Activated CD8-positive, alpha-beta memory T cell treated with anti-CD3 and anti-CD28 coated beads, Interleukin-2, amount 50 U/mL, for 24 hours (primary cell): ENCODE measurements around the gene UBE3B.

ENCODE experiments used
- DNase-seq: peaks from one replicate; pipeline ENCODE4 v3.0.0-alpha.2; 2020; ENCODE audit errors: extremely low read depth

UBE3B gene

DNA sequence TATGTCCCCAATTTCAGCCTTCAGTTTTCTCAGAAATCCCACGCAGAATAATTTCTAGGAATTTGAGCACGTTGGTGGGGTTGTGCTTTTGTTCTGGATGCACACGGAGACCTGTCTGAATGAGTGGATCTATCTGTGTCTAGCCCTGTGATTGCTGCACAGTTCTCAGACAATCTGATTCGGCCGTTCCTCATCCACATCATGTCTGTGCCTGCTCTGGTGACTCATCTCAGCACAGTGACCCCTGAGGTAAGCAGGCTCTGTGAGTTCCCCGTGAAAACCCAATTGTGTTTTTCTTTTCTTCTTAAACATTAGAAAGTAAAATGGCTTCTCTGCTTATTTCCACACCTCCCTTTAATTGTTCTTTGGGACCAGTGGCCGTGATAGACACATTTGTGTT, 20.2 kb downstream of the UBE3B start:
- DNase-seq = no peak

DNA sequence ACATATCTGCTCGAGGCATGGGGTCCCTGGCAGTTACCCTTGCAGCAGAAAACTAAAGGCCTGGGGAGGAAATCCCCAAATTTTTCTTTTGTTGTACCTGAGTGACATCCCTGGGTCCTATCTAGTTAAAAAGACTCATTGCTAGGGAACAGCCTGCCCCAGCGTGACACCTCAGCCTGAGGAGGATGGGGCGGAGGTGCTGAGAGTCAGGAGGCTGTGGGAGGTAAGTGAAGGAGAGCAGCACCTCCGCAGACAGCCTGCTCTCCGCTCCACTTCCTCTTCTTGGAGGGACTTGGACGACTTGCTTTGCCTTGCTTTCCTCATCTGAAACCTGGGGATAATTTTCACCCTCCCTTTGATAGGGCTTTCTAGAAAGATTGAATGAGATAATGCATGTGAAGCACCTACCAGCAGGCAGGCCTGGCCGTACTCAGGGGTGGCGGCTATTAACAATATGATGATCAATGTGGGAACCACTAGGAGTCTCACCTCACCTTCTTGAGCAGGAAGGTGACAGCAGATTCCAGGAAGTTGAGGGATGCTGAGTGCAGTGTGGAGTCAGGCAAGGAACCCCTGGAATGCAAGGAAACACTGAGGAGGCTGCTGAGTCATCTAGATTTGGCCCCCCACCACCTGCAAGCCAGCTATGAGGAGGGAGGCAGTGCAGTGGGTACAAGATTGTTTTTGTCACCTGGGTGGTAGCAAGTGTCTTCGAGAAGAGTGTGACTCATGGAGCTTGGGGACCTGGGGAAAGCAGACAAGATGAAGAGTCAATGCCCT, 23.2 kb downstream of the UBE3B start:
- no peak for DNase-seq

DNA sequence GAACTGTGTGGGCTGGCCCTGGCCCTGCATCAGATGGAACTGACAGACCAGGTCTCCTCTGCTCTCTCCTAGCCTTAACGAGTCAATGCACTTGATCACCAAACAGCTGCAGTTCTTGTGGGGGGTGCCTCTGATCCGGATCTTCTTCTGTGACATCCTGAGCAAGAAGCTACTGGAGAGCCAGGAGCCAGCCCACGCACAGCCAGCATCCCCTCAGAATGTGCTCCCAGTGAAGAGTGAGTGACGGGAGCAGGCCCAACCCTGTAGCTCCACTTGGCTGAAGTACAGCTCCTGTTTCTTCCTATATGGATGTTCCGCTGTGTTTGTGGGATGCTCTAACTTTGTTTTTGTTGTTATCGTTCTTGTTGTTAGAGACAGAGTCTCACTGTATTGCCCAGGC, 23.9 kb downstream of the UBE3B start:
- no peak for DNase-seq

DNA sequence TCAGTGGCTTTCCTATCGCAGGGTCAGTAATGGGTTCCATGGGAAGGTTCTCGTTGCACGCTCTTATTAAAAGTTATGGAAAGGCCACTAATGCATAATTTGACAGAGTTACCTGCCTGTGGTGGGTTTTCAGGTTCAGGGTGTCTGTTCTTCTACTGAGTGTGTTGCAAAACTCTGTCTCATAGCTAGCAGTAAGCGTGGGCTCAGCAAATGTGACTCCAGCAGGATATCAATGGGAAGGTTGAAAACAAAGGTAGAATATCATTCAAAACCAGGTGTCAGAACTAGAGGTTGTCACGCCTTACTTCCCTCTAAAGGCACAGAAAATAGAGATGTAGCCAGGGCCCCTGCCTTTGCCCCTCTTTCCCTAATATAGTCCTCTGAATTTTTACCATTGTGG, 24.9 kb downstream of the UBE3B start:
- DNase-seq = no peak

DNA sequence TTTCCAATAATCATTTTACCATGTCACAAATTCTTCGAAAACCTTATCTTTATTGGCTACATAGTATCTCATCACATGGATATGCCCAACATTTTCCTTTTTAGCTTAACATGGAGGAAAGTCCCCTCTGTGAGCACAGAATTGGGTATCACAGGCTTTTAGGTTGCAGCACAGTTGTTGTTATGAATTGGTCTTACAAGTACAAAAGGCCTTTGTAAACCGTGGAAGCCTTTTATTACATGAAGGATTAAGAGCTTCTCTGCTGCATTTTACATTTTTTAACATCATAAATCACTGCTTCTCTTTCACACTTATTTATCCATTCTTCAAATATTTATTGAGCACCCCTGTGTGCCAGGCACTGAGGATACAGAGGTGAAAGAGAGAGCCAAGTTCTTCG, 26.2 kb downstream of the UBE3B start:
- DNase-seq = no peak

DNA sequence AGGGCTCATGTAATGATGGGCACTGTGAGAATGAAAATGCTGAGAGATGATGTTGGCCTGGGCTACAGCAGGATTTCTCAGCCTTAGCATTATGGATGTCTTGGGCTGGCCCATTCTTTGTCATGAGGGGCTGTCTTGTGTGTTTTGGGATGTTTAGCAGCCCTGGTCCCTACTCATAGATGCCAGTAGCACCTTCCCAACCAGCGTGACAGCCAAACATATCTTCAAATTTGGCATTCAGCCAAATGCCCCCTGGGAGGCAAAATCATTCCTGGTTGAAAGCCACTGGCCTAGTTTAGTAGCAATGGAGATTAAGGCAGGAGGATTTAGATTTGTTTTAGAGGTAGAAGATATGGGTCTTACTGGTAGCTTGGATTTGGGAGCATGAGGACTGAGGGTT, 26.6 kb downstream of the UBE3B start:
- DNase-seq = no peak

DNA sequence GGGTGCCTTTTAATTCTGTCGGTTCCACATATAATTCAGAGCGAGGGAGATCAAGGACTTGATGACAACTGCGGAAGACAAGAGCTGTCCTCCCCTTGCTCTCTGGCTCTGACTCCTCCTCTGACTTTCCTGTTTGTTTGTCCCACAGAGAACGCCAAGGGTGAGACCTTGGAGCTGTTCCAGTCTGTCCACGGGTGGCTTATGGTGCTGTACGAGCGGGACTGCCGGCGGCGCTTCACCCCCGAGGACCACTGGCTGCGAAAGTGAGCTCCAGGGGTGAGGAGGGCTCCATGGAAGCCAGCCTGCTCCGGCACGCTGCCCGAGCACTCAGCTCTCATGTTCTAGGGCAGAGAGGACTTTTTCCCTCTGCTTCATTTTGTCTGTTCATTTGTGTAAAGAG, 32.8 kb downstream of the UBE3B start:
- DNase-seq = no peak

DNA sequence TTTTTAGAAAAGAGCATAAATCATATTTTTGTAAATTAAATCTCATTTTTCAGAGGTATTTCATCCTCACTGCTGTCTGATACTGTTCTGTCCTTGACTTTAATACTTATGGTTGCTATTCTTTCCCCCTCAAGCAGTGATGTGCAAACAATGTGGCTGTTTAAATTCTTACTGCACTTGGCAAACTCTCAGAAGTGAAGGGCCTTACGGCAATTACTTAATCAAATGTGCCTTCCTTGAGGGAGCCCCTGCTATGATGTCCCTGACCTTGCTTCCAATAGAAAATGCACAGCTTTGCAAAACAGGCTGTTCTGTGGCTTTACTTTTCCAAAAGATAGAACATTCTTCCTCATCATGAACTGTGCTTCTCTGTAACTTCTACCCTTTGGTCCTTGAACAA, 35.2 kb downstream of the UBE3B start:
- DNase-seq = no peak

DNA sequence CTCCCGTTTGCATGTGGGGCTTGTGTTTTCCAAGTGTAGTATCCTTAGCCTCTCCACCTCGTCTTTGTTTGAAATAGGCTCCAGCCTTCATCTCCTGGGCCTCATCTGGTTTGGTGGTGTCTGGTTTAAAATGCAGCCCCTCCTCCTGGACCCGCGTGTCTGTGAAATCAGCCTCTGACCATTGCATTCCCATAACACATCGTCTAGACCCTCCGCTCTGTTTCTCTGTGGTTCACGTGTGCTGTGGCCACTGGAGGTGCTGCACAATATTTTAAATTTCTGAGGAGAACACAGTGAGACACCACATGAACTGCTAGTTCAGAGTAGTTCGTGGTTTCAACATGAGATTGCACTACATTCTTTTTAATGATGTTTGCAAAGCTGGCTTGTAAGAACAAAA, 35.6 kb downstream of the UBE3B start:
- DNase-seq = no peak

DNA sequence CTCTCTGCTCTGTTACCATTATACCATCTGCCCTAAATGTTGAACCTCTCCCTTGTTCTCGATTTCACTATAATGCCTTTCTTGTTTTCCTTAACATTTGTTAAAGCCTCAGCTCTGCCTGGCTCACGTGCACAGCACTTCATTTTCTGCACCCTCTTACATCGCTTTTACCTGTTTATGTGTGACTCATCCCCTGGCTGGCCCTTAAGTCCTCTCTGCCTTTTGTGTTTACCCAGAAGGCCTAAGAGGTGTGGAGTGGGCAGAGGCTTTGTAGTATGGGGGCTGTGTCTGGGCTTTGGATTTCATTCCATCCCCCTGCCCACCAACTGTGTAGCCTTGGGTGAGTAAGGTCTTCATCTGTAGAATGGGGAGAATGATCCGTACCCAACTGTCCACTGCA, 36.5 kb downstream of the UBE3B start:
- DNase-seq = no peak

DNA sequence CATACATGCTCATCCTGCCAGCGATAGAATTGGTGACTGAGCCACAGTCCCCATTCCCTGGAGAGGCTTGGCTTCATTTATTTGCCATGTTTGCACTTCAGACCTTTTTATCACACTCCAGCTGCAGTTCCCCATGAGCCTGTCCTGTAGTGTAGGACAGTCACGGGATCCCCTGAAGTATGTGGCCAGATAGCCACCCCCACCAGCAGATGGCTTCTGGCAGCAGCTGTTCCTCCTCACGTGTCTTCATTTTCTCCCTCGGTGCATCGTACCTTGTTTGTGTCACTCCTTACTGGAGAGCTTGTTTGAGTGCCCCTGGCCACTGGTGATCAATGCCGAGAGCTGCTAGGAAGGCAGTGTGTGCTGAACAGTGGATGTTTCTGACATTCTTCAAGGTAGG, 40.2 kb downstream of the UBE3B start:
- no peak for DNase-seq

DNA sequence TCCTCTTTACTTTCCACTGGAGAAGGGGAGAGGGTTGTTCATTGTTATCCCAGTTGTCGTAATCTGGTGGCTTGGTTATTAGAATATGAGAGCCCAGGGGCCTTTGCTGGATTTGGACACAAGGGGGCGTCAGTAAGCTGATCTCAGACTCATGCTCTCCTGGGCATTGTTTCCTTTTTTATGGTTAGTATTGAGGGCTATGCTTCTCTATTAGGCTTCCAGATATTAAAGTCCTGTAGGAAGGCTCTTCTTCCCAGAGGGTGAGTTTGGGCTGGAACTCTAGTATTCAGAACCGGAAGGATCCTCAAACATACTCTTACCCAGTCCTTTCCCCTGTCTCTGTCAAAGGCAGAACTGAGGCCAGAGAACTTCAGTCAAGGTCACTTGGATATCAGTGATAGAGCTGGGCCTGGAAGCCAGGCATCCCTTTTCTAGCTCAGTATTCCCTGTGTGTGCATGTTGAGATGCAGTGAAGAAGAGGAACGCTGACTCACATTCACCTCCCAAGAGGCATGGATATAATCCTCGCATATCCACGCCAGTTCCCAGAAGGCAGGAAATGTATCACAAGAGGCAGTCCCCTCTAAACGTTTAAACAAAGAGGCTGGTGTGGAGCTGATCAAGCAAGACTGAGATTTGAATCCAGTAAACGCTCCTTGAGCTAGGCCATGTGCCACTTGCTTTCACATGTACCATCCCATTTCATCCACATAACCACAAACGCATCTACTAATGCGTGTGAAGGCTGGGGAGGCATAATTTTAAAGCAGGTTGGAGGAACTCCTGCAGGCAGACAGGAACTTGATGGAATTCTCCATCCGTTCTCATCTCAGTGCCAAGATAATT, 41.6 kb downstream of the UBE3B start:
- peak; percentile 18 for DNase-seq

DNA sequence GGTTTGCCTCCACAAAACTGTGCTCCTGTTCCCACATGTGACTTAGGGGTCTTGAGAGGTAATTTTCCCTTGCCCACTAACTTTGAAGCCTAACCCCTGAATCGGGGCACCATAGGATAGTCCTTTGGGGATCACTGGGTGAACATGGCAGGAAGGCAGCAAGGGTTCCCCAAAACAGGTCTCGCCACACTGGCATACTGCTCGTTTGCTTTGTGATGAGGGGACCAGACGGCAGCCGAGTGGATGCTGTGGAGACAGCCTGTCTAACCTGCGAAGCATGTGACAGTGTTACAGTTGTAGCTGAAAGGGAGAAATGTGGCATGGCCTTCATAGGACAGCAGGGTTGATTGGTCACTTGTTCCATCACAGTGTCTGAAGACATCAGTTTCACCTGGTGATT, 42.4 kb downstream of the UBE3B start:
- no peak for DNase-seq

DNA sequence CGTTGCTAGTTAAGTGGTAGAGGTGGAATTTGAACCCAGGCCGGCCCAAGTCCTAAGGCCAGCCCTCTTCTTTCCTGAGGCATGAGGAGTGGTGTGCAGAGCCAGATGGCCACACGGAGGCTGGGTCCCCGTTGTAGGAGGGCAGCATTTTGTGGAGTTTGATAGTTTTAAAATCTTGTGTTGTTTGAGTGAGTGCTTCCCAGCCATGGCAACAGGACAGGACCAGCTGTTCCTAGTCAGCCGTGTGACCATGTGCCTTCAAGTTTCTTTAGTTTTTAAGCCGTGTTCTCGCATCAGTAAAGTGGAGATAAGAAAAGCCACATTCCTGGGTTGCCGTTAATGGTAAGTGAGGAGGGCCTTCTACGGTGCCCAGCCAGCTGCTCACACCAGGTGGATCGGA, 44.4 kb downstream of the UBE3B start:
- no peak for DNase-seq

DNA sequence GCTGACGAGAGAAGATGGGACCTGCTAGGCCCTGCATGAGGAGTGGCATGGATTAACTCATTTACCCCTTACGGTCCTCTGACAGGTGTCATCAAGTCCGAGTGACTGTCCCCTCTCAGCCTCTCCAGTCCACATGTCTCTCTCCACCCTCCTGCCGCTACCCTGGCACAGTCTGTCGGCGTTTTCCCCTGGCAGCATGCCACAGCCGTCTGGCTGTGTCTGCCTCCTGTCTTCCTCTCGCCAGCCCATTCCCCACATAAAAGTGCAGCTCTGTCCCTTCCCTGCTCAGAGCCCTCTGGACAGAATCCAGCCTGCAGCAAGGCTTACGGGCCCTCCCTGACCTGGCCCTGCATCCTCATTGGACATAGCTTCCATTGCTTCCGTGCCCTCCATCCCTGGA, 45.6 kb downstream of the UBE3B start:
- no peak for DNase-seq

DNA sequence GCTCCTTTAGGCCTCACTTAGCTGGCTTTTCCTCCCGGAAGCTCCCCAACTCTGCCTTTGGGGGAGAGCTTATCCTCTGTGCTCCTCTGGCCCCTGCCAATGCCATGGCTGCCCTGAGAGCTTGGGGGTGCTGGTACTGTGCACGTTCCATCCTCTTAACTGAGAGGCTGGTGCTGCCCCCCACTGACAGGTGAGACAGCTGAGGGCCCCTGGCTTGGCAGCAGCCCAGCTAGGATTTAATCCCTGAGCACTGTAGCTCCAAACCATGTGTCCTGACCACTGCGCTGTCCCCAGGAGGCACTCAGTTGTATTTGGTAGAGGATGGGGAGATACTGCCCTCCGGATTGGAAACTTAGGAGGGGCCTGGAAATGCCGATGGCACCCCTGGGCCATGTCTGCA, 46.1 kb downstream of the UBE3B start:
- DNase-seq = no peak

DNA sequence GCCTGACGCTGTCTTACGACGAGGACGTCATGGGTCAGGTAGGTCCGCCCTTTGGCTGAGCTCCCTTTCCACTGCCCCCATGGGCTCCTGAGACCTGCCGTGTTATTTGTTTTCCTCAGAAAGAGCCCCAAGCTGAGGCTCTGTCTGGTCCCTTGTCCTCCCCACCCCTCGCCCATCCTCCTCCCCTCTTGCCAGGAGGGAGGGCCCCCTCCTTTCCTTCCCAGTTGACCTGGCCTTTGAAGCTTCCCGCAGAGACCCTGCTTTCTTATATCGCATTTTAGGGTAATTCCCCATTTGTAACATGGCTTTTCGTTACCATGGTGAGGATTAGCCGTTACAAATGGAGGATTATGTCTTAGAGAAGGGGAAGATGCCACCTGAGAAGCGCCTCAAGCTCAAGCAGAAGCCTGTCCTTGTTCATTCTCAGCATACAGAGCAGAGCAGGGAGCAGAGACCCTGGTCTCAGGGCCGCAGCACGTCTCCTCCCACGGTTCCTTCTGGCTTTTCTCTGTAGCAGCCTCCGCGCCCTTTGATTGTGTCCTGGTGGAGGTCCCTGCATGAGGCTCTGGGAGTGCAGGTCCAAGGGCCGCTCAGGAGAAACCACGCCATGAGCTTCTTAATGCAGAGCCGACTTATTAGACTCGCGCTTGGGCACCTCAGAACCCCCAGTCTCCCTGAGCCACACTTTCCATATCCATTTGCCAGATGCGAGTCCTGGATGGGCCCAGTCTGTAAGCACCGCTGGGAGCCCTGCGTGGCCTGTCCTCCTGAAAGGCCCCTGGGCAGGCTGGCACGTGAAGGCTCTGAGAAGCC, 47.2 kb downstream of the UBE3B start:
- DNase-seq = no peak

DNA sequence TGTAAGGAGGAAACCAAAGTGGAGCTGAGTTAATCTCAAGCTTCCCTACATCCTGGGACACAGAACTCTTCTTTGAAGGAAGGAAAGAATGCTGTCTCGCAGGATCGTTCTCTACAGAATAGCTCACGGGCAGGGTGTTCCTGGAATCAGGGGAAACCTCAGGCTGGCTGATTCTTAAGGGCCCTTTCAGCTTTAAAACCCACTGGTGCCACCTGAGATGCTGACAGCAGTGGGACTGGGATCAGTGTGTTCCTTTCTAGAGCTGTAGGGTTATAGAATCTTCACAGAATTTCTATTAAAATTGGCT, 47.8 kb downstream of the UBE3B start:
- DNase-seq = no peak

DNA sequence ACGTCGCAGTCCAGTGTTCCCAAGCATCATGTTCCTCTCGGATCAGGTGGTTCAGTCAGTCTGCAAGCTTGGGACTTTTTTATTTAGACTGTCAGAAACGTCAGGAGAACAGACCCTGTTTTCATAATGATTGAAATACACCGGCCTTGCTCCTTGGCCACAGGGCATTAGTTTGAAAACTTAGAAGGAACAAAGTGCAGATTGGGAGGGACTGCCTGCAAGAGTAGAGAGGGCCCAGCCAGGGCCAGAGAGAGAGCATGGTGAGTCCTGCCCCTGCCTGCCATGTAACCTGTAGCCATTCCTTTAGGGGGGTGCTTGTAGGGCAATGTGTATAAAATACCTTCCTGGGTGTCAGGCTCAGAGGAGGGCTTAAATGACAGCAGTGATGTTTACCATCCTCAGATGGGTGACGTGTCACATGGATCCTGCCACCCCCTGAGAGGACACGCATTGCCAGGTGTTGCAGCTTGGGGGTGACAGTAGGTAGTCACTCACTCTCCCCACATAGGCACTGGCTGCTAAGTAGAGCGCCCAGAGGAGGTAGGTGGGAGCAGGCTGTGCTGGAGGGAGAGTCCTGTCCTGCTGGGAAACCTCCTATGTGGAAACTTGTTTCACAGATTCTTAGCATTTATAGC, 50.2 kb downstream of the UBE3B start:
- no peak for DNase-seq

DNA sequence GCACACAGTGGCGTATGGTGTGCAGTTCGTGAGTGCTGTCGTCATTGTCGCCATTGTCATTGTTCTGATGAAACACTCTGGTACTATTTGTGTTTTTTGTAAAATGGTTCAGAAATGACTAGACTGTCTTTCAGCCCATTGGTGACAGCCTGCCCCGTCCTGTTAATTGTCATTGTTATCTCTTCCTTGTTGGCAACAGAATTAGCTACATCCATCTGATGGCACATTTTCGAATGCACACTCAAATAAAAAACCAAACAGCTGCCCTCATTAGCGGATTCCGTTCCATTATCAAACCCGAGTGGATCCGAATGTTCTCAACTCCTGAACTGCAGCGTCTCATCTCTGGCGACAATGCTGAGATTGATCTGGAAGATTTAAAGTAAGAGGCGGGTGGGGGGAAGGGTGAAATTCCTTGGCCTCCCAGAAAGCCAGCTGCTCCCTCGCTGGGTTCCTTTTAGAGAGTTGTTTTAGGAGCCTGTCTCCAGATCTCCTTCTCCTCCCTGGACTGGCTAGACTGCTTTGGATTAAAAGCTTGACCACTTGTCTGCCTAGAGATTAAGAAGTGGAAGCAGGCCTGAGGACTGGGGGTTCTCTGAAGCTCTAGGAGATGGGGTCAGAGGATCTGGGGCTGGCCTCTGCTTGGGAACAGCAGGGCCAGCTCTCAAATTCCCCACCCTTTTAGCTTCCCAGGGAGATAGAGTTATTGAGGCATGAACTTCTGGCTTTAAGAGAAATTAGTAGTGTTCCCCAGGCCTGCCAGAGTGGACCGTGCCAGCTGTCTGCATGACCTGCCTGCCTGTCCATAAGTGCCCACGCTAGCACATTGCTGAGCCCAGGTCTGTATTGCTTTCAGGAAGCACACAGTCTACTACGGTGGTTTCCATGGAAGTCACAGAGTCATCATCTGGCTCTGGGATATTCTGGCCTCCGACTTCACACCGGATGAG, 52.5 kb downstream of the UBE3B start:
- no peak for DNase-seq

DNA sequence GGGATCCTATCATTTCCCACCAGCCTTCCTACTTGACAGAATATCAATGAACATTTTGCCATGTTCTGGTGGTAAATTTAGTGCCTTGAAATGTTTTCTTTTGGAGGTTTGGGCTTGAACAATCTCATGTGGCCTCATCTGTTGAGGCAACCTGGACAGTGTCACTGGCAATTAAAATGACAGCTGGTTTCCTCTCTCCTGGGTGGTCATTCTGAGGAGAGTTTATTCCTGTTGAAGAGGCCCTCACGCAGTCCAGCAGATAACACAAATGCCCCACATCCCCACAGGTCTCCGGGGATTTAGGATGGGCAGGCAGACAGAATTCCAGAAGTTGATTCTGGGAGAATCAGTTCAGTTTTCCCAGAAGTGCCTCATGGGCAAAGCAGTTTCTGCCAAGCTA, 54.0 kb downstream of the UBE3B start:
- no peak for DNase-seq
